GM19455 (cell line): ENCODE measurements around the gene ADCY3.

Experiments used
- ATAC-seq: cut with Tn5 transposase; IDR thresholded peaks from one replicate; pipeline ENCODE4 v1.9.1; 2021; ENCODE audit not compliant: unreplicated experiment

Gene ADCY3

DNA sequence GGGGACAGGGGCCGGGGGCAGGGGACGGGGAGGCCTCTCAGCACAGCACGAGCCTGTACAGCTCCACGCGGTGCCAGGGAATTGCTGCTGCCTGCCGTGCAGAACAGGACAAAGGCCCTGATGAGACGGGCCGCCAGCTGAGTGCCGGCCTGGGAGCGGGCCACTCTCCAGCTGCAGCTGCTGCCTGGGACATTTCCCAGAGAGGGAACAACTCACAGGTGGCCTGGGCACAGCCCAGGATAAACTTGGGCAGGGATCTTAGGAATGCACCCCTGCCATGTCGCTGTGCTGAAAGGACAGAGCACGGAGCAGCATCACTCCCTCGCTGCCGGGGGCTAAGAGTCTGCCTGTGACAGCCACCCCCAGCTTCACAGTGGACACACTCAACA, 88.0 kb downstream of the ADCY3 start:
- no peak for ATAC-seq

DNA sequence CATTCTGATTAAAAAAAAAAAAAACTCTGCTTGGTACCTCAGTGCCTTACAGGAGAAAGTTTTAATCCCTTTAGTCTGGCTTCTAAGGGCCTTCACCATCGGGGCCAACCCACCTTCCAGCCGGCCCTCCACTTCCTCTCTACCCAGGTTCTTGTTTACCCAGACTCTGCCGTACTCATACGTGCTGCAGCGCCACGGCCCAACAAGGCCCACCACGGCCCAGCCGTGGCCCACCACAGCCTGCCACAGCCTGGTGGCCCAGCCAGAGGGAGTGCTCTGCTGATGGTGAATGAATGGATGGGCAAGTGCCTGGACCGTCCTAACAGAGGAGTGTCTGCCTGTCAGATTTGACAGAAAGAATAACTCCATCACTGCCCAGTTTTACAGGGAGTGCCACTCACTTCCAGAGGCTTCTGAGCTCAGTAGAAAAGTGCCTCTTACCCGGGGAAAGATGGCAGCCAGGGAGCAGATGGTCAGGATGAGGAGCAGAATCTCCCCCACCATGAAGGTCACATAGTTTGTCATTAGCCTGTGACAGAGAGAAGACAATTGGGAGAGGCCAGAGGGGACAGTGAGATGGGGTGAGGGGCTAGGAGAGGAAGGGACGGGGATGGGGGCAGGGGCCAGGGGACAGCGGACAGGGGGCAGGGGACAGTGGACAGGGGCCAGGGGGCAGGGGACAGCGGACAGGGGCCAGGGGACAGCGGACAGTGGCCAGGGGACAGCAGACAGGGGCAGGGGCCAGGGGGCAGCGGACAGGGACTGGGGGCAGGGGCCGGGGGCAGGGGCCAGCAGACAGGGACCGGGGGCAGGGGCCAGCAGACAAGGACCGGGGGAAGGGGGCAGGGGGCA, 88.6 kb downstream of the ADCY3 start:
- ATAC-seq, result no peak

DNA sequence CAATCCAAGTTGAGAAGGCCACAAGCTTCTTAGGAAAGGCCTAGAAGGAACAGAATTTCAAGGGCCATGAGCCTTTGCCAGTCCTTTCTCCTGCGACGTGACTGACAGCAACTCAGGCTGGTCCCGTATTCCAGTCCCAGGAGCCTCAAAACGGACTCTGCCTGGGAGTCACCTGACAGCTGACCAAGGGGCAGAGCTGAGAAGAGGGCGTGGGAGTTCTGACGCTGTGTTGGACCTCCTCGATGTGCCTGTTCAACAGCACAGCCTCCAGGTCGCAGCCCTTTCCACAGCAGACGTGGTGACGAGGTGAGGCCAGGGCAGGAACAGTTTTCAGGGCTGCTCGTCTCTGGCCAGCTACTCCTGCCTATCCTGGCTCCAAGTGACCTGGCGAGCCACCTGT, 89.3 kb downstream of the ADCY3 start:
- no peak for ATAC-seq

DNA sequence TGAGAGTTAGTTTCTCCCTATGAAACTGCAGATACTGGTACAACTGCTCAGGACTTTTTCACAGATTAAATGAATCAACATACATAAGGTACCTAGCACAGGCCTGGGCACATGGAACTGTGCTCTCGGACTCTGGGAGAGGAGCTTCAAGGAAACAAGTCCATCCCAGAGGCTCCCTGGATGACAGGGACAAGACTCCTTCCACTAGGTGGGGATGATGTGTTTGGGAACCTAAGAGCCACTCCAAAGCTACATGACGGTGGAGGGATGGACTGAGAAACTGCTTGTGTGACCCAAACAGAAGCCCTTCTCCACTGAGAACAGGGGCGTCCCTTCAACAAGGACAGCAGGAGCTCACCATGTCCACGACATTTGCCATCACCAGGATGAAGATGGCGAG, 89.7 kb downstream of the ADCY3 start:
- ATAC-seq, result no peak

DNA sequence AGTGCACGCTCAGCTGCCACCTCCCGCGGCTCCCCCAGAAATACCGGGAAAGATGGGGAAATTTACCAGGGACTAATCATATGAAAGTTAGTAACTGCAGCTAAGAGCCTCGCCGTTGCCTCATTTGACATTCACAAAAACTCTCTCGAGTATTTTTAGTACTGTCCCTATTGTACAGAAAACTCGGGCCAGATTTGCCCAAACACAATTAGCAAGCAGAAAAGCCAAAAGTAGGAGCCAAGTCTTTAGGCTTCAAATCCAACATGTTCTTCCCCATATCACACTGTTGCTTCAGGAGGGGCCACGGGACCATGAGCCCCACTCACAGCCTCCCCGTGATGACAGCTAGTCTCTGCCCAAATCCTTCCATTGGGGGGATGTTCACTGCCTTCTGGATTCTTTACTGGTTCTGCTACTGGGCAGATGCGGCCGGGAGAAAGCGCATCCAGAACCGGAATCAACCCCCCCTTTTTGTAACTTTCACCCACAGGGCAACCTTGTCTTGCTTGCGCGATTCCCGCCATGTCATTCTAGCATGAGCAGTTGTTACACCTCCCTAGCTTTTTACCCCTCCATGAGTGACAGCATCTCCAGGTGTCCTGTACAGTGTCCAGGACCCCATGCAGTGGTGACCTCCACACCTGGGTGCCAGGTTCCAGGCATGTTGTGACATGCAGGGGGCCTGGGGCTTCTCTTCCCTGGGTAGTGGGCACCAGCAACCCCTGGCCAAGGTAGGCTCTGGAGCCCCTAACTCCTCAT, 91.6 kb downstream of the ADCY3 start:
- no peak for ATAC-seq

DNA sequence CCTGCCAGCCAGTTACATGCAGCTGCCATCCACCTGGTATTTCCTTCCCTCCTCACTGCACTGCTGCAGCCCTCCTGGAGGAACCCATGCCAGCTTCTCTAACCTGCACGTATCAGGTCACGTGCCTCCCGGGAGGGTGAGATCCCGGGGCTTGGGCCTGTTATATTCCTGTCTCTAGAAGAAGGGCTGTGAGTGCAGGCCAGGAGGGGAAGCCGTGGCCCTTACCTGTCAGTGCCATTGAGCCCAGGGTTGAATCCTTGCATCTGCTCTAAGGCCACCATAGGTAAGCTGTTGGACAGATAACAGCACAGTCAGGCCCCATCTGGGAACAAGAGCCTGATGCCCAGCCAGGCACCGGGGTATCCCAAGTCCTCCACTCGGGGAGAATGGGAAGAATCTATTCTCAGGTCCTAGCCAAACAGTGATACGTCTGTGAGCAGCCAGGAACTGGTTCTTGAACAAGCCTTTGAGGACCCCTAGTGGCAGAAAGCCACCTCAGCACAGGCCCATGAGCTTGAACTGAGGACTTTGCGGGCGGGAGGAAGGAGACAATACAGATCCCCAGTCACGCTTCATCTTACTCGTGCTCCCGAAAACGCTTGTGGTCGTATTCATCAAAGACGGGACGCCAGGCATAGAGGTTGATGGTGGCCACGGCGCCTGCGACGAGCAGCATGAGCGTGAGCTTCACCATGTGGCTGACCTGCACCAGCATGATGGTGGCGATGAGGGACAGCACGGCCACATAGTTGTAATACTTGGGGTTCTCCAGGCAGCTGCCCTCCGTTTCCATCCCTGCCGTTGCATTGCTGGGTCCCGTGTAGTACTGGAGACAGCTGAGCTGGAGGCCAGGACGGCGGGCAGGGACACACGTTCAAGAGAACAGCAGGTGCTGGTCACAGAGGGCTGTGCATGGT, 92.5 kb downstream of the ADCY3 start:
- ATAC-seq, result peak; percentile 62

DNA sequence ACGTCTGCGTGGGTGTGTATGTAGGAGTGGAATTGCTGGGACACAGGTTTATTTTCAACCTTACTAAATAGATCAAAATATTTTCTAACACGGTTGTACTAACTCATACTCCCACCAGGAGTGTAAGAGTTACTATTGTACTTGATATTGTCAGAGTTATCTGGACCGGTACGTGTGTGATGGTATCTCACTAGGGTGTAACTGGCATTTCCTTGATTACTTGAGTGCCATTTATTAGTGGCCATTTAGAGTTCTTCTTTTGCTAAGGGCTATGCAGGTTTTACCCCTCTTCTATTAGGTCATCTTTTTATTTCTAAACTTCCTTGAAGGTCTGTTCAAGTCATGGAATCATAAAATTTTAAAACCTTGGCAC, 93.3 kb downstream of the ADCY3 start:
- ATAC-seq, result no peak

DNA sequence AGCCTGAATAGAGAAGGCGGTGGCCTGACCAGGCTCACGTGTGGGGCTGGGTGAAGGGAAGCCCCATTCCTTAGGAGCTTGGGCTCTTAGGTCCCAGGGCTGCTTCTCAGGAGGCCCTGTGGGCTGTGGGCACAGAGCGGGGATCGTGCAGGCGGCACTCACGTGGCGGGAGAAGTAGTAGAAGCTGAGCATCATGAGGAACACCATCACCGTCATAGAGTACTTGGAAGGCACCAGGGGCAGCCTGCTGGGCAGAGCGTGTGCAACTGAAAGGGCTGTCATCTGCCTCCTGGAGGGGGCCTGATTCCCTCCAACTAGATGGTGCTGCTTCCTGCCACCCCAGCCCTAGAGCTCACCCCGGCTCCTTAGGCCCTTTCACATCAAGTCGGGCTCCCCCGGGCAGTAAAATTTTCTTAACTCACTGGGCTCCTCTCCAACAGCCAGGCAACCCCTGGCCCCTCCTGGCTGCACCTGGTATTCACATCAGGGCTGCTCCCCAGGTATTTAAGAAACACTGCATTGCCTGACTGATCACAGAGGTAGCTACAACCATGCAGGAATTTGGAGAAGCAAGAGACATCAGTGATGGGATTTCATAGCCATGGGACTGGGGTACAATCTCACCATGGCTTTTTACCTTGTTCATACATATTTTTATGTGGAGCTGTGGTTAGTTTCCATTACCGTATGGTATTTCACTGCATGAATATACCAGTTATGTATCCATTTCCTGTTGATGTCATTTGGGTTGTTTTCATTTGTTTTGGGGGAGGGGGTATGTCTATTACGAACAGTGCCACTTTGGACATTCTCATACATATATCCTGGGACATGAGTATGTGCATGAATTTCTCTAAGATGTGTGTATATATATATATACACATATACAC, 93.9 kb downstream of the ADCY3 start:
- ATAC-seq, result no peak

DNA sequence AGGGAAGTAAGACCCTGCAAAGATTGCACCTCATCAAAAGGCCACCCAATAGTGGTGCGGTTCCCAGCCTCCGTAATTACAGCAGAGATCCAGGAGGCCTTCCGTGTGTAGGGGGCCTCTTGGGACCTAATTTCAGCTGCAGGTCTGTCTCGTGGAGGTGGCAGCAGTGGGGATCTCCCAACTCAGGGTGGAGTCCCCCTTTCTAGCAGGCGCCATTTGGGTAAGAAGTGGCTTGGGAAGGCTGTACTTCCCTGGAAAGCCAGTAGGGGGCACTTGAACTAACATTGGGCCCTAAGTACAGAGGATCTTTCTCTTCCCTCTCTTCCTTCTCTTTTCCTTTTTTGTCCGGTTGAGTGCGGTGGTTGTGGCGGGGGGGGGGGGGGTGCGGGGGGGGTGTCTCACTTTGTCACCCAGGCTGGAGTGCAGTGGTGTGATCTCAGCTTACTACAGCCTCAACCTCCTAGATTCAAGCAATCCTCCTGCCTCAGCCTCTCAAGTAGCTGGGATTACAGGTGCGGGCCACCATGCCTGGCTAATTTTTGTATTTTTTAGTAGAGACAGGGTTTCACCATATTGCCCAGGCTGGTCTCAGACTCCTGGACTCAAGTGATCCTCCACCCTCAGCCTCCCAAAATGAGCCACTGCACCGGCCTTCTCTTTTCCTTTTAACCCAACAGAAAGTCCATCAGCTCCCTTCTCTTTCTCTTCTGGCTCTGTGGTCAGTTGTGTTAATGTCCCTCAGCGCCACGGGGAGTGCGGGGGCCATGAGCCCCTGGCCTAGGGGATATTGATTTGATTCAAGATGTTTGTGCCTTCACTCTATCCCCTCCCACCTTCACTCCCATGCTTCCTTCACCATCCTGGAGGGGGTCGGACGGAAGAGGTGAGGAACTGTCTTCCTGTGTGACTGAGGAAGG, 94.8 kb downstream of the ADCY3 start:
- ATAC-seq, result no peak

DNA sequence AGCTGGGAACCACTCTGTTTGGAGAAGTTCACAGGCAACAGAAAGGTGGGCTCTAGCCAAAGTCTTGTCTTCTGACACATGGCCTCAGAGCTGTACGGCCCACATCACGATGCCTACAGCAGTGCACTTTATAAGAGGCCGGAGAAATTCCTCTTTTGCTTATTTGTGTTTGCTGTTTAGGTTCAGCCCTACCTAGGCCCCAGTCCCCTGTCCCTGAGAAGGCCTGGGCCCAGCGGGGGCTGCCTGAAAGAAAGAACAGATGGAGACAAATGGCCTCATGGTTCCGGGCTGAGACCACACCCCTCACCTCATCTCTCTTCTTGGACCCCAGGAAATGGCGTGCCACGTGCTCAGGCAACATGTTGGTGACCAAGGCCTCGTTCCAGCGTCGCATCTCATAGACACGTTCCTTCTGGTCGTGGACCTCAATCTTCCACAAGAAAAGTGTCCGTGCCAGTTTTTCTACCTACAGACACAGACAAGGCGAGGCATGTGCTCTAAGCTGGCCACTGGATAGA, 95.9 kb downstream of the ADCY3 start:
- ATAC-seq, result no peak

DNA sequence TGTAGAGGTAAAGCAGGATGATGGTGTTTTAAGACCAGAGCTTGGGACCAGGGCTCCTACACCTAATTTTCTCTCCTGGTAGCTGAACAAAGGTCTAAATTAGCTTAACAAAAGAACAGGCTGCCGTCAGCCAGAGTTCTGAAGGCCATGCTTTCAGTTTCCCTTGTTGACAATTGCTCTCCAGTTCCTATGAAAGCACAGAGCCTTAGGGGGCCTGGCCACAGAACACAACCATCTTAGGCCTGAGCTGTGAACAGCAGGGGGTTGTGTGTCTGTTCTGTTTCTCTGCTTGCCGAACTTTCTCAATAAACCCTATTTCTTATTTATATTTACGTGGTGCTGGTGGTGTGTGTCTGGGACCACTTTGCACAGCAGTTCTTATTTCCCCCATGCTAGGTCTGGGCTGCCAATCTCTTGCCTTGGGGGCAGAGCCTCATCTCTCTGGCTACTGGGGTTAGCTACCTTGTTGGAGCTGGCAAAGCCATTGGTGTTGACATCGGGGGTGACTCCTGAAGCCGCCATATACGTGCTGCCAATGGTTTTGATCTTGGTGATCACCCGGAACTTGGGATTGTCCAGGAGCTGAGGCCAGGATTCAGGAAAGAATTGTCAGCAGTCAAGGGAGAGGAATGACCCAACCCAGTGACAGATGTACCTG, 97.9 kb downstream of the ADCY3 start:
- ATAC-seq, result no peak

DNA sequence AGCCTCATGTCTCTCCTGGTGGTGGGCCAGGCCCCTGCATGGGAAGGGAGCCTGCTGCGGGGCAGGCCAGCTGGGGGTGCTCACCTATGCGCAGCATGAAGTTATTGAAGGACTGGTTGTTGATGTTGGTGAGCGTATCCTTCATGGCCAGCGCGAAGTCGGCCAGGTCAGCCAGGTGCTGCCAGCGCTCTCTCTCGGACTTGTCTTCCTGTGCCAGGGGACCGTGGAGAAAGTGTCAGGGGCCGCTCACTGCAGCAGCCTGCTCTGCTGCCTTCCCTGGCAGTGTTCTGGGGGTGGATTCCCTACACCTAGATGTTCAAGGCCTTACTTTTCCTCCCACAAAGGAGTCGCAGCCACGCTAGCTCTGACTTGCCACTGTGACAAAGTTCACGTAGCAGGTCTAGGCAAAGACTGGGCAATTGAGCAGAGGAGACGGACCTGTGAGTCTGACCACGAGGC, 98.6 kb downstream of the ADCY3 start:
- ATAC-seq, result no peak

DNA sequence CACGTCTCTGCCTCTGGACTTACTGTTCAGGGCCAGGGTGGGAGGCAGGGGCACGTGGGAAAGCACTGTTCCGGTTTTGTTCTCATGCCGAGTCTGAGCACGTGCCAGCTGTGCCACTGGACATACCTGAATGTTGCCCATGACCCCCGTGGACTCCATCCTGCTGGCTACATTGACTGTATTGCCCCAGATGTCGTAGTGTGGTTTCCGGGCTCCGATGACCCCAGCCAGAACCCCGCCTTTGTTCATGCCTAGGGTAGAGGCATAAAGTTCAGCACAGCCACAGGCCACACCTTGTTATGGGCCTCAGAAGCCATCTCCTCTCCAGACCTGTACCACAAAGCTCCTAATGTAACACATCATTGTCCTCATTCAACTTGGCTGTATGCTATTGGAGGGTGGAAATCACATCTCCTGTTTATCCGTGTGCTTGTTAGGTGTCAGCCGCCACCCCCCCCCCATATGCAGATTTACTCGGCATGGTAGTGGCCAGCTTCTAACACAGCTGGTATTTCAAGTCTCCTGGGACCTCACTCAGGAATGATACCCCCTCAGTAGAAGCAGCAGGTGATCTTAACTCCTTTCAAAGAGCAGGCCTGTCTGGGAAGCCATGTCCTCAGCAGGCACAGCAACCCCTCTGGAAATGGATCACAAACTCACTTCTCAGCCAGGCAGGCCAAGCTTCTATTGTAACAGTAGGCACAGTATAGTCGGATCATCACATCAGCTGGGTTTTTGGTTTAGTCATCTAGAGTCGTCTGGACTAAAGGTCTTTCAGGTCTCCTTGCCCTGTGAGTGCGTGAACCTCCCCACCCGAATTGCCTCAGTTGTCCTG, 99.2 kb downstream of the ADCY3 start:
- ATAC-seq, result no peak

DNA sequence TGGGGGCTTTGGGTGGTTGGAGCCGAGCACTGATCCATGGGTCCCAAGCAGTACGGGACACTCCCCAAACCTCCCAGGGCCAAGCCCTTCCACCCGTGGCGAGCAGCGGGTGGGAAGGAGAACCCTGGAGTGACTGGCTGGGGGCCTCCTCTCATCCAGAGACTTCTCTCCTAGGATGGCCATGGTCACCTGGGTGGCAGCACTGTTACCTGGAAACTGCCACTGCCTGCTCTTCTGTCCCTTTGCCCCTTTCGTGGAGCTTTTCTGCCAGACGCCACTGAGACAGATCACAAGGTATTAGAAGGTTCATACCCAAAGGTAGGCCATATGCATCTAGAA, 99.9 kb downstream of the ADCY3 start:
- ATAC-seq, result no peak

DNA sequence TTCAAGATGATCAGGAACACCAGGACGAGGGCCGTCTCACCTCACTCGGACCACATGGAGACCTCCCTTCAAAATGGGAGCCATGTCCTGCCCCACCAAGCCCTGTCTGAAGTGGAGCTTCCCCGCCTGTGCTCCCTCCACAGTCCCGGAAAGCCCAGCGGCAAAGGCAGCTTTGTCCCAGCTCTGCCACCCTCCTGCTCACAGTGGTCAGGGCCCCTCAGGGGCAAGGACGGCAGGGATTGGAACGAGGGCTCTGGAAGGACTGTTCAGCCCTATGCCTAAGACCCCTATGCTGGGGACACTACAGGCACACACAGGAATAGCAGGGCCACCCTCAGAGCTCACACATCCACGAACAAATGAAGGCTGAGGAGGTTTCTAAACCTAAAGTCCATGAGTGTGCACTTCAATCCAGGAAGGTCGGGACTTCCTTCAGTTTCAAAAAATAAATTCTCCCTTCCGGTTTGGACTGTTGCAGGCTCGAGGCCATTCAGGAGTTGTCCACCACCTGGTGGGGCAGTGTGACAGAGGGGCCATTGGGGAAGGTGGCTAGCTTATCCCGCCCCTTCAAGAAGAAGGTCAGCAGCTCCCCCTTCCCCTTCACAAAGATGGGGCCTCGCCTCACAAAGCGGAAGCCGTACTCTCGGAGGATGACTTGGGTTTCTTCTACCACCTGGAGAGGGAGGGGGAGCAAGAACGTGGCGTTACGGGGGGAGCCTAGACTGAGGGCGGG, 100.4 kb downstream of the ADCY3 start:
- no peak for ATAC-seq

DNA sequence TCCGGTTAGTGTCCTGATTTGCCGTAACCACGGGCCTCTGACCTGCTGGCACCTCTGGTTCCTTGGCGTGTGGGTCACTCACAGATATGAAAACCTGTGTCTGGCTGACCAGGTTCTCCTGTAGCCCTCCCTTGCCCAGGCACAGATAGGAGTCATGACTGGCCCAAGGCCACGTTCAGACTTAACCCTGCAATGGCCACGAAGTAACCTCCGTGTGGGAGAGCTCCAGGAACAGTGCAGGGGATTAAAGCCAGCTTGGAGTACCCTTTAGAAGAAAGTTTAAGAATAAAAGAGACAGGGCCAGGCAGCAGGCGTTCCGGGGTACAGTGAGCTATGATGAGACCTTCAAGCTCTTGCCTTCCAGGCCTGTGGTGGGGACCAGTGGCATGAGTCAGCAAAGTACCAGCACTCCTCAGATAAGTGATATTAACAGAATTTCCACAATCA, 101.3 kb downstream of the ADCY3 start:
- no peak for ATAC-seq

DNA sequence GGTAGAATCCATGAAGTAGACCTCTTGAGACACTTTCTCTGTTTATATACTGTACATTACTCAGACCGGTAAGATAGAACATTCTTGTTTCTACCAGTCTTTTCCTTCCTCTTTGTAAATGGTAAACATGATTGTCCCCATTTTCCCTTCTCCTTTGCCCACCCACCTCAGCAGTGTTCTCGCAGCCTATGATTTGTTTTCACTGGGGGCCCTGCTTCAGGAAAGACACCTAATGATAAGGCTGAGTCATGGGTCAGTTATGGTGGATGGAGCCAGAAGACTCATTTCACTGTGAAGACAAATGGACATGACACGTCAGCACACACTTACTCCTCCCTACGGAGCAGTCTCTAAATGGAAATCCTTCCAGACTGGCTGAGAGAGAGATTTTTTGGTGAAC, 103.2 kb downstream of the ADCY3 start:
- no peak for ATAC-seq
